GM21825 (cell line): ENCODE data around the gene ZBTB34.

Experiments
- ATAC-seq: cut with Tn5 transposase; IDR thresholded peaks from one replicate; pipeline ENCODE4 v1.9.1; 2021; ENCODE audit warnings: mild to moderate bottlenecking, moderate library complexity; ENCODE audit not compliant: unreplicated experiment

ZBTB34 gene

GRCh38 chr9:126875756-126876510, 15.5 kb downstream of the ZBTB34 start:
- ATAC-seq: no peak

- ATAC-seq: no peak
Observed at GRCh38 chr9:126876531-126876930, 16.1 kb downstream of the ZBTB34 start.

- no peak for ATAC-seq
Observed at GRCh38 chr9:126877418-126877817, 17.0 kb downstream of the ZBTB34 start.

GRCh38 chr9:126879288-126879687, 18.8 kb downstream of the ZBTB34 start:
- no peak for ATAC-seq

- no peak for ATAC-seq
Observed at GRCh38 chr9:126880226-126880946, 19.9 kb downstream of the ZBTB34 start.

- no peak for ATAC-seq
Observed at GRCh38 chr9:126880947-126881332, 20.5 kb downstream of the ZBTB34 start.

GRCh38 chr9:126882746-126883145, 22.3 kb downstream of the ZBTB34 start:
- ATAC-seq: no peak

- ATAC-seq: no peak
Observed at GRCh38 chr9:126883636-126884035, 23.2 kb downstream of the ZBTB34 start.

GRCh38 chr9:126885131-126885641, 24.7 kb downstream of the ZBTB34 start:
- no peak for ATAC-seq

- ATAC-seq: no peak
Observed at GRCh38 chr9:126886034-126886822, 25.8 kb downstream of the ZBTB34 start.

DNA sequence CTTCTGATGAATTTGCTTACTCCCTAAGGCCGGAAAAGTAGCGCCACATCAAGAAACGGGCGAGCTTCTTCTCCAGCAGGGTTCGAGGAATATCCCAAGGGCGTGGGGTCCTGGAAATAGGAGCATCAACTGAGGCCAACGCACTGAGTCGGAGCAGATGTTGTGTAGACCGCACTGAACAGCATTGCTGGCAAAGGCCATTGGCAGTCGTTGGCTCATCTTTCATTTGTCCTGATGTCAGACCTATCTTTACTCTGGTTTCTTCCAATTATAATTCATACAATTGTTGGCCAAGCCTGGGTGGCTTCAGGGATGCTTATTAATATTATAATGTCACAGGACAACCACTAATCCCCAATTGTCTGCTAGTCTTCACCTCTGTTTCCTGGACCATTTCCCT, 26.5 kb downstream of the ZBTB34 start:
- no peak for ATAC-seq

GRCh38 chr9:126891676-126892075, 31.2 kb downstream of the ZBTB34 start:
- ATAC-seq: no peak

- no peak for ATAC-seq
Observed at GRCh38 chr9:126893079-126893478, 32.6 kb downstream of the ZBTB34 start.

GRCh38 chr9:126894052-126894603, 33.7 kb downstream of the ZBTB34 start:
- no peak for ATAC-seq

DNA sequence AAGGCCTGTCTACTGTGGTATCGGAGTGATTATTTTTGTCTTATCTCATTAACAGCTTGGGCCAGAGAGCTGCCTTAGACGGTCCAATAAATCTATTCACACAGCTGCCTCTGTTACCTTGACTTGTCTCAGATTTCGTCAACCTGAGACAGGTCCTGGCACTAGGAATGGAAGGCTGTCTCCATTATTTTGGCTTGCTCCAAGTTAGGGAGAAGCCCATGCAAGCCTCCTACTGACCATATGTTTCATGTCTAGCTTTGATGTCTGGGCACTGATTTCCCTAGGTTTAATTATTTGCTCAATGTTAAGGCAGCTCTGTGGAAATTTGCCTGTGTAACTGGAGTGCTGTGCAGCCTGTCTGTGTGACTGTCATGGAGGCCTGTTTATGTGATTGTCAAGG, 41.8 kb downstream of the ZBTB34 start:
- no peak for ATAC-seq

- ATAC-seq: no peak
Observed at GRCh38 chr9:126904586-126904985, 44.1 kb downstream of the ZBTB34 start.

DNA sequence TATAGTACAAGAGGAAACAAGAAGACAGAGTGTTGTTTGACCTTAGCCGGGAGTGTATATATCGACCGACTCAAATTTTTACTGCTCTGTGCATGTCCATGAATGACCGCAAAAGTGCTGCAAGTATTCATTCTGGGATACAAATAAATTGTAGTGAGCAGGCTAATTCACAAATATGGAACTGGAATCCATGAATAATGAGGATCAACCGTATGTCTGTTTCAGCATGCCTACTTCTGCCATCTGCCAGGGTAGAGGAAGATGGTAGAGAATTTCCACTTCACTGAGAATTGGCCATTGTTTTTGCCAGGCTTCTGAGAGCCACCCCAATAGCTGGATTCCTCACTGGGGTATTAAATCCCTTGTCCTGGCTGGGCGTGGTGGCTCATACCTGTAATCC, 45.7 kb downstream of the ZBTB34 start:
- no peak for ATAC-seq

GRCh38 chr9:126907058-126907457, 46.6 kb downstream of the ZBTB34 start:
- ATAC-seq: no peak

DNA sequence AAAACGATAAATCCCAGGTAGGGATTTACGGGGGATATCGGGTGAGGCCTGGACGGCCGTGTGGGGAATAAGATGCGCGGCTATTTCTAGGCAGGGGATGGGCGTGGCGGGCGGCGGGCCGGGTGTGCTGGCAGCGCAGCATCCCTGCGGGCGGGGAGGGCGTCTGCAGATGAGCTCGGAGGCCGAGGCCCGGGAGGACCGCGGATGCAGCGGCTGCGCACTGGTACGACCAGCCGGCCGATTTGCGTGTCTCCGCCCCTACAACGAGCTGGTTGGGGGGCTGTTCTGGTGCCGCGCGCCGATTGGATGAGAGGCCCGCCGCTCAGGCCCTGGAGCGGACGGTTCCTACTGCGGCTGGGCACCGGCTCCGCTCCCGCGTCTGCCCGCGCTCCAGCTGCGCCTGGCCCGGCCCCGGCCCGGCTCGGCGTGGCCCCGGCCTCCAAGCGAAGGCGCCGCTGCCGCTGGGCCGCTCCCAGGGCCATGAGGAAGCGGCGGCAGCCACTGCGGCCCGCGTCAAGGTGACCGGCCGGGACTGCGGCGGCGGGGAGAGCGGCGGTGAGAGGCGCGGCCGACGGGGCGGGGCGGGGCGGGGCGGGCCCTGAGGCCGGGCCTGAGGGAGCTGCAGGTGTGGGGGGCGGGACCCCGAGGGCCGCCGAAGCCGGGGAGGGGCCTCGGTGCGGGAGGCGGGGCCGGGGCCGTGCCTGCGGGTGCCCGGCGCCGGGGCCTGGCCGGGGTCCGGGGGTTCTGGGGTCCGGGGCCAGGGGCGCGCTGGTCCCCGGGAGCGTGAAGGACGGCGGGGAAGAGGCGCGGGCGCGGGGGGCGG, 54.2 kb downstream of the ZBTB34 start, which contains the start of gene RALGPS1:
Gene RALGPS1, plus strand, starts transcription at position 325 of the 823 bp plus-strand sequence. CDS start 47,508 bp downstream, outside the sequence.
- peak; percentile 94 for ATAC-seq

- peak; percentile 13 for ATAC-seq
Observed at GRCh38 chr9:126915281-126915816, 54.9 kb downstream of the ZBTB34 start.
